Smooth muscle cell of trachea (primary cell): Measurements from ENCODE around the gene RC3H2. TPM values are rescaled to one million over a fixed set of nuclear protein-coding genes. Genes with fewer than 3 reads are reported as not detected.

Experiments used
- total RNA-seq: library from RNA; depleted of rRNA; stranded (reverse); fragments of >200 nt; gene quantifications from 2 replicates; pipeline ENCODE4 v1.2.1, GENCODE V29; 2014

Gene RC3H2
- 31.6 and 39.0 TPM in 2 replicates for total RNA-seq

GRCh38 chr9:122904823-122905710 lies at the start of gene RC3H2:
Gene RC3H2, minus strand, starts transcription at chr9:122905359. Its CDS starts 7,850 bp downstream, at chr9:122897509.

GRCh38 chr9:122940749-122941581 lies 35.8 kb upstream of the RC3H2 start, which contains the start of gene RABGAP1:
Gene RABGAP1, plus strand, starts transcription at chr9:122941020. Its CDS starts 16,040 bp downstream, at chr9:122957060.

GRCh38 chr9:122931226-122932121 lies 26.3 kb upstream of the RC3H2 start, which contains the start of gene ZBTB26:
Gene ZBTB26, minus strand, starts transcription at chr9:122931512. Its CDS starts 11,578 bp downstream, at chr9:122919934.

GRCh38 chr9:122912964-122913673 lies 8.0 kb upstream of the RC3H2 start, which contains the start of gene ZBTB6:
Gene ZBTB6, minus strand, starts transcription at chr9:122913323. Its CDS starts 1,251 bp downstream, at chr9:122912072.

GRCh38 chr9:122800066-122801060 lies 104.8 kb downstream of the RC3H2 start, which contains the start of gene OR1K1:
Gene OR1K1, plus strand, starts transcription at chr9:122800123. Its CDS starts 0 bp downstream, at chr9:122800123.

Other genes starting within 250 kb of the RC3H2 start
- not detected in 2 replicates for gene OR1B1, start 247.7 kb downstream of the RC3H2 start, total RNA-seq
- not detected in 2 replicates for gene OR1L1, start 243.6 kb downstream of the RC3H2 start, total RNA-seq
- not detected in 2 replicates for gene OR1L3, start 230.2 kb downstream of the RC3H2 start, total RNA-seq
- not detected in 2 replicates for gene OR1L4, start 181.4 kb downstream of the RC3H2 start, total RNA-seq
- gene OR1L6, start 163.1 kb downstream of the RC3H2 start, total RNA-seq = not detected in 2 replicates
- not detected in 2 replicates for gene OR5C1, start 116.4 kb downstream of the RC3H2 start, total RNA-seq
- gene OR1K1, start 105.2 kb downstream of the RC3H2 start, total RNA-seq = not detected in 2 replicates
- gene PDCL, start 76.8 kb downstream of the RC3H2 start, total RNA-seq = 28.9 and 32.3 TPM in 2 replicates
- gene ZBTB6, start 8.0 kb upstream of the RC3H2 start, total RNA-seq = 12.6 and 14.7 TPM in 2 replicates
- 3.6 and 6.3 TPM in 2 replicates for gene ZBTB26, start 26.2 kb upstream of the RC3H2 start, total RNA-seq
- 43.8 and 49.2 TPM in 2 replicates for gene RABGAP1, start 35.7 kb upstream of the RC3H2 start, total RNA-seq
- 0.17 and 1.0 TPM in 2 replicates for gene GPR21, start 128.3 kb upstream of the RC3H2 start, total RNA-seq